Brain microvascular endothelial cell (primary cell): ENCODE data around the gene GRIN2C.
A peak's percentile ranks its signal among the peaks of the same experiment; 100 is the strongest.

Experiments
- DNase-seq: peaks from one replicate; pipeline ENCODE4 v3.0.0-alpha.2; 2020
- H3K27ac ChIP-seq: fragments of 250-450 bp; sonication (Bioruptor Pico); 2 replicates; pipeline ENCODE4 v1.5.1; 2020; ENCODE audit warnings: mild to moderate bottlenecking, moderate library complexity
- H3K27me3 ChIP-seq: fragments of 250-450 bp; sonication (Bioruptor Pico); replicated peaks from 2 replicates; pipeline ENCODE4 v1.5.1; 2020; ENCODE audit warnings: mild to moderate bottlenecking
- H3K36me3 ChIP-seq: fragments of 250-450 bp; sonication (Bioruptor Pico); replicated peaks from 2 replicates; pipeline ENCODE4 v1.5.1; 2020; ENCODE audit warnings: mild to moderate bottlenecking
- H3K4me3 ChIP-seq: 2 replicates; pipeline ENCODE4 v1.5.1; 2011; ENCODE audit warnings: low read depth, mild to moderate bottlenecking, control low read depth, low read length, moderate library complexity
- in situ Hi-C: cut with HindIII; loops from 2 replicates; pipeline ENCODE4 v1.10.0; 2017; ENCODE audit warnings: low sequenced_read_pairs, low pct_ligation_motif_present
- TF ChIP-seq, protein P1 (sequence below): IDR thresholded peaks from 2 replicates; pipeline ENCODE4 v1.5.1; 2011; ENCODE audit warnings: low read depth, mild to moderate bottlenecking, moderate library complexity, low read length, control low read depth, inconsistent platforms; ENCODE audit errors: missing control alignments

GRIN2C gene

DNA sequence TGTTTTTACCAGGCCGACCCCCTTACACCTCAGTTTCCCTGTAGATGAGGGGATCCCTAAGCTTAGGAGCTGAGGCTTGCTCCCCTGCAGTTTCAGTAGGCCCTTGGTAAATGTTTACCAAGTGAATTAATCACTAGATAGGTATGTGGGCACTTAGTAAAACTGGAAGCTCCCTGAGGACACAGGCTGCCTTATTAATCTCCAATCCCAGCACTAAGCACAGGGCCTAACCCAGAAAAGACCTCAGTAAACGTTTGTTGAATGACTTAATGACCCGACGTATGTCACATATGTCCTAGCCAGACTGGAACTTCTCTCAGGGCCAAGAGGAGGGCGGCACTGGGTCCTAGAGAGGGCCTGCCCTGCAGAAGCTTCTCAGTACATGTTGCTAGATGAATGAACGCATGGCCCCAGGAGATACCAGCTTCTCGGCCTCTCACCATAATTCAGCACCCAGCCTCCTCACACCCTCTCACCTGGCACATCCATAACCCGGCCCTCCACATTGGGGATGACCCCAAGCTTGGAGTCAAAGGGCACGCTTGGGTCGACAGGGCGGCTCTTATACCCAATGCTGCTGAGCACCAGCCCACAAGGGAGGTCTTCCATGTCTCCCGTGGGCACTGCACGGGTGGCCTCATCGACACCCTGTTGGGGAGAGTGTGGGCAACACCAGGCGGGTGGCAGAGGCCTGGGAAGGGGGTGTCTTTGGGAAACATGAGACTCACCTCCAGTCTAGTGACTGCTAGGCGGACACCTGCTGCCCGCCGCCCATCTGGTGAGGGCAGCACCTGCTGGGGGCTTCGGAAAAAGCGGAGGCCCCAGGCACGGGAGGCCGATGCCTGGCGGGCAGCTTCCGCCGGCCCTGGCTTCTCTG is 4.0 kb upstream of the GRIN2C start:
- peaks cover 29% of the 10 kb centered on the region for H3K27me3 ChIP-seq
- H3K27ac ChIP-seq = no peak overlapping the region
- no peak for DNase-seq
- in situ Hi-C loops = no loop called here
- H3K36me3 ChIP-seq = no peaks in the 10 kb centered on the region
- TF ChIP-seq, protein P1, sequence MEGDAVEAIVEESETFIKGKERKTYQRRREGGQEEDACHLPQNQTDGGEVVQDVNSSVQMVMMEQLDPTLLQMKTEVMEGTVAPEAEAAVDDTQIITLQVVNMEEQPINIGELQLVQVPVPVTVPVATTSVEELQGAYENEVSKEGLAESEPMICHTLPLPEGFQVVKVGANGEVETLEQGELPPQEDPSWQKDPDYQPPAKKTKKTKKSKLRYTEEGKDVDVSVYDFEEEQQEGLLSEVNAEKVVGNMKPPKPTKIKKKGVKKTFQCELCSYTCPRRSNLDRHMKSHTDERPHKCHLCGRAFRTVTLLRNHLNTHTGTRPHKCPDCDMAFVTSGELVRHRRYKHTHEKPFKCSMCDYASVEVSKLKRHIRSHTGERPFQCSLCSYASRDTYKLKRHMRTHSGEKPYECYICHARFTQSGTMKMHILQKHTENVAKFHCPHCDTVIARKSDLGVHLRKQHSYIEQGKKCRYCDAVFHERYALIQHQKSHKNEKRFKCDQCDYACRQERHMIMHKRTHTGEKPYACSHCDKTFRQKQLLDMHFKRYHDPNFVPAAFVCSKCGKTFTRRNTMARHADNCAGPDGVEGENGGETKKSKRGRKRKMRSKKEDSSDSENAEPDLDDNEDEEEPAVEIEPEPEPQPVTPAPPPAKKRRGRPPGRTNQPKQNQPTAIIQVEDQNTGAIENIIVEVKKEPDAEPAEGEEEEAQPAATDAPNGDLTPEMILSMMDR = no peak
- no peak overlapping the region for H3K4me3 ChIP-seq

DNA sequence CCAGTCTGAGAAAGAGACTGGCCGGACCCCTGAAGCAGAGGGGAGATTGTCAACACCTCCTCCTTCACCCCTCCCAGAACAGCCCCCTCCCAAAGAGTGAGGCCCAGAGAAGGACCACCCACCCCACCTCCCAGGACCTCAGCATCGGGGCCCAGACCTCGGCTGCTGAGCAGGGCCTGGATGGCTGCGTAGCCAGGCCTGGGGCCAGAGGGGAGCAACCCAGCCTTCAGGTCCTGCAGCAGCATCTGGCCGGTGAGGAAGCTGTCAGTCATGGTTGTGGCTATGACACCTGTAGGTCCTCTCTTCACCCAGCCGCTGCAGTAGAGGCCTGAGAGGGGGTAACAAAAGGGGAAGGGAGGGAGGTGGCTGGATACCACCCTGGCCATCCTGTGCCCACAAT is 3.2 kb upstream of the GRIN2C start:
- TF ChIP-seq, protein P1 = no peak
- H3K36me3 ChIP-seq = no peaks in the 10 kb centered on the region
- peaks cover 30% of the 10 kb centered on the region for H3K27me3 ChIP-seq
- no peak for DNase-seq
- H3K4me3 ChIP-seq = no peak overlapping the region
- in situ Hi-C loops = no loop called here
- no peak overlapping the region for H3K27ac ChIP-seq

GRCh38 chr17:74862108-74862901 is 2.6 kb upstream of the GRIN2C start:
- DNase-seq = peak; percentile 20
- TF ChIP-seq, protein P1 = peak; percentile 81
- H3K27ac ChIP-seq = no peak overlapping the region
- no peak overlapping the region for H3K4me3 ChIP-seq
- in situ Hi-C loops = no loop called here
- H3K36me3 ChIP-seq = no peaks in the 10 kb centered on the region
- peaks cover 34% of the 10 kb centered on the region for H3K27me3 ChIP-seq

DNA sequence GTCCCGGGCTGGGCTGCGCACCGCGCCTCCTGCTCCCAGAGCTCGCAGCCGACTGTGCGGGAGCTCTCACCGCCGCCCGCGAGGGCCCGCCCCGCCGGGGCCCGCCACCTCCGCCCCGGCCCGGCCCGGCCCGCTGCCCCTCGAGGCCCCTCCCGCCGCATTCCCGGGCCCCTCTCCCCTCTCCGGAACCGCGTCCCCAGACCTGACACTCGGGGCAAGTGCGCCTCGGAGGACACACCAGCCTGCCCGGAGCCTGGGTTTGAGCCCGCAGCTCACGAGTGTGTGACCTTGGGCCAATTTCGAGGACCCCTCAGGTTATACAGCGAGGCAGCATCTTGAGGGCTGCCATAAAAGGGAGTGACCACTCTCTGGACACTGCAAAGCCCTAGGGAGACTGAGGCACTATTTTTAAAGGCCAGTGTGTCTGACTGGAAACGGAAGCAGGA is 2.0 kb upstream of the GRIN2C start:
- peaks cover 39% of the 10 kb centered on the region for H3K27me3 ChIP-seq
- no peak overlapping the region for H3K27ac ChIP-seq
- TF ChIP-seq, protein P1 = no peak
- H3K36me3 ChIP-seq = no peaks in the 10 kb centered on the region
- H3K4me3 ChIP-seq = no peak overlapping the region
- in situ Hi-C loops = no loop called here
- no peak for DNase-seq

DNA sequence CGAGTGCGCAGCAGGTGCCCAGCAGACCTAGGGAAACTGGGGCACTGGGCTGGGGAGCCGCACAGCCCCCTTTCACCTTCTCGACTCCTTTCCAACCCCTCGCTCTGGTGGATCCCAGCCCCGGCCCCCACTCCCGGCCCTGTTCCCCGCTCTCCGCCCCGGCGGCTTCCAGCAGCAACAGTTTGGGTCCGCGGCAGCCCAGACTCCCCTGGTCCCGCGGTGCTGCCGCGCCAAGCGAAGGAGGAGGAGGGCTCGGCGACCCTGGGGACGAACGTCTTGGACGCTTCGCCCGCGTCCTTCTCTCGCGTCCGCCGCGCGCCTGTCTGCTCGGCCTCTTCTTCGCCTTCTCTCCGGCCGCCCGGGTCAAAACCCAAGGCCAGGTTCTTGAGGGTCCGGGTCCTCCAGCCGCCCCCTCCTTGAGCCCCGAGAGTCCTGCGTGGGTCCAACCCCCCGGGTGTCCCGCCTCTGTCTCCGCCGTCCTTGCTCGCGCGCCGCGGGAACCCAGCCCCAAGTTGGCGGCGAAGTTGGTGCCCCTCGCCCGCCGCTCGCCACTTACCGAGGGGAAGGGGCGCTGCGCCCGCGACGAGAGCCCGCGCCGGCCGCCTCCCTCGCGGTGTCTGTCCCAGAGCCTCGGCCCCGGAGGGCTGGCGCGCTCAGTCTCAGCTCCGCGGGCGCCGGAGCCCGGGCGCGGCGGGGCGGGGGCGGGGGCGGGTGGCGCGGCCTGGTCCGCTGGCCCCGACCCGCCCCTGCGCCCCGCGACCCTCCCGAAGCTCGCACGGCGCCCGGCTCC is 1.4 kb upstream of the GRIN2C start:
- in situ Hi-C loops = no loop called here
- DNase-seq = no peak
- H3K27ac ChIP-seq = no peak overlapping the region
- H3K27me3 ChIP-seq = peaks cover 40% of the 10 kb centered on the region
- TF ChIP-seq, protein P1 = no peak
- no peaks in the 10 kb centered on the region for H3K36me3 ChIP-seq
- H3K4me3 ChIP-seq = no peak overlapping the region
